Uterus (tissue), 2 donors: ENCODE results near the gene ZDHHC11.
"Not testable (repeated sequence)": the region's sequence is repeated elsewhere in the genome, so short reads cannot be mapped to it uniquely, and the experiment has no call there.

Source experiments
- CTCF ChIP-seq, 4 experiments: fragments of 200-600 bp in 2 of 4; fragments of 450-650 bp in 2 of 4; sonication (generic) in 2 of 4; IDR thresholded peaks; one replicate each; pipeline ENCODE4 v1.5.1; 2016 to 2019; ENCODE audit warnings: antibody characterized with exemption in 4 of 4, mild to moderate bottlenecking in 2 of 4, moderate library complexity in 1 of 4
- POLR2A ChIP-seq, 2 donors: fragments of 450-650 bp; IDR thresholded peaks; one replicate each; pipeline ENCODE4 v1.6.1; 2016; ENCODE audit warnings: antibody characterized with exemption in 2 of 2, mild to moderate bottlenecking in 1 of 2, moderate library complexity in 1 of 2

DNA sequence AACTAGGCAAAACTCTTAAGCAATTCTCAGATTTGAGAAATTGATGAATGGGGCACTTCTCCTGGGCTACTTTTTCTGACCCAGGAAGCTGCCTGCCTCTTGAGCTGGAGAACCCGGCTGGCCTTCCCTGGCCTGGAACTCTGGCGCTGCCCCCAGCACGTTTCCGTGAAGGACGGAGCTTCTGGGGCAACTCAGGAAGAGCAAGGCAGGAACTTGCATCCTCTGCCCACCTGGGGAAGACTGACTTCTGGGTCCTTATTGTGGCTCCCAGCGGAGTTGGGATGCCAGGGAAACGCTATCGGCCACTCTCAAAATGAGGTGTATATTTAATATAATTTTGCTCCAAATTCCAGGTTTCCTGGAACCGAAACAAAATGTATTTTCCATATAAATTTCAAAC, 39.4 kb downstream of the ZDHHC11 start:
- not testable (repeated sequence) for TF ChIP-seq POLR2A, CTCF (IDR thresholded peaks at IDR 0.05)
